ENCODE results near the gene BOD1L1.
A peak's percentile ranks its signal among the peaks of the same experiment; 100 is the strongest.

Gene BOD1L1

DNA sequence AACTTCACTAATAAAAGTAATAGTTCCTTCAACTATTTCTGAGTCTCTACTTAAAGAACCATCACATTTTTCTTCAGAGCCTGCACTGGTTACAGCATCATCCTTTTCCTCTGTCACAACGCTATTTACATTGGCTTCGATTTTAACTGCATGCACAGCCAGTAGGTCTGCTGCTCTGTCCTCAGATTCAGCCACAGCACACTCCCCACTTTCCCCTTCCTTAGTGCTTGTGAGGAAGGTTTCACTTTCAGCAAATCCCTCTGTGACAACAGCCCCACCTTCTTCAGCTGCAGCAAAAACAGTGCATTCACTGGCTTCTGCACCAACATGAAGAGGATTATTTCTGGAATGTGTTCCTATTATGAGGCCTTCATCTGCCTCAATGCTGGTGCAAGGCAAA lies 25.7 kb downstream of the BOD1L1 start:
- no peak overlapping the region for H3K4me3 ChIP-seq (ENCODE audit: low read depth, low read length)
- TF ChIP-seq CTCF (IDR thresholded peaks at IDR 0.05; ENCODE audit: borderline replicate concordance, insufficient read depth, low read depth, low read length): no peak

GRCh38 chr4:13601048-13601447 lies 26.5 kb downstream of the BOD1L1 start:
- no peak for TF ChIP-seq CTCF (IDR thresholded peaks at IDR 0.05; ENCODE audit: borderline replicate concordance, insufficient read depth, low read depth, low read length)

DNA sequence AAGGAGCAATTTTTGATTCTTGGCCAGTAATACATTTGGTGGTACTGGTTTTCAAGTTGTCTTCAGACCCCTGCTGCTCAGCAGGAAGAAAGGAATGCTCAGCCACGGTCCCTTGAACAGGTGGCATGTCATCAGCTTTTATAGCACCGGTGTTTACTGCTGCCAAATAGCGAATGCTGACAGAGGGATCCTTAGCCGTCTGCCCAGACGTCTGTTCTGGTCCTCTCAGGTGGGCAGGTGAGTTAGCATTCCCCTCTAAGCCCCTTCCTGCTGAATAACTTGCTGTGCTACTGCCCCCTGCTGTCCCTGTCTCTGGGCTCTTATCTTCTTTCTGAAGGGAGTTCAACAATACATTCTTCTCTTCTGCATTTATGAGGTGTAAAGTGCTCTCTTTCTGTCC lies 28.4 kb downstream of the BOD1L1 start:
- TF ChIP-seq CTCF (IDR thresholded peaks at IDR 0.05; ENCODE audit: borderline replicate concordance, insufficient read depth, low read depth, low read length): 0 out of 2 replicates have a peak, but pooled peaks have one; percentile 20

More at GRCh38 chr4:13601048-13601447, 26.5 kb downstream of the BOD1L1 start:
- H3K4me3 ChIP-seq (ENCODE audit: low read depth, low read length): no peak overlapping the region

DNA sequence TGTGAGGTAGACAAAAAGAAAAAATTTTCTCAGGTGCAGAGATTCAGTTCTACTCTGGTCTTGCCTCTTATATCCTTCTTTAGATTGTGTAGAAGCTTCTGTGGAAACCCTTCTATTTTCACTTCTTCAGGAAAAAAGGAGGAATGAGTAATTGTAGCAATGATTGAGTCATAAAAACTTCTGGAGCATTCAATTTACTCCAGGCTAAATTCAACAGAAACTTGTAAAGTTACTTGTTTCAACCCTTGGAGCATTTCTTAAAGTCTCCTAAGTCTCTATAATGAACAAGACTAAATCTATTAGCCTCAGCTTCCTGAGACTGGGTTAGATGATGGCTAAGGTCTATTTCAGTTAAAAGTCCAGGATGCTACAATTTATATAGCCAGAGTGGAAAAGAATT lies 29.9 kb downstream of the BOD1L1 start:
- no peak for TF ChIP-seq CTCF (IDR thresholded peaks at IDR 0.05; ENCODE audit: borderline replicate concordance, insufficient read depth, low read depth, low read length)
- H3K4me3 ChIP-seq (ENCODE audit: low read depth, low read length): no peak overlapping the region

More for the DNA sequence above, 28.4 kb downstream of the BOD1L1 start:
- no peak overlapping the region for H3K4me3 ChIP-seq (ENCODE audit: low read depth, low read length)

- TF ChIP-seq CTCF (IDR thresholded peaks at IDR 0.05; ENCODE audit: borderline replicate concordance, insufficient read depth, low read depth, low read length): no peak
- no peak overlapping the region for H3K4me3 ChIP-seq (ENCODE audit: low read depth, low read length)
Observed at GRCh38 chr4:13597141-13597540, 30.4 kb downstream of the BOD1L1 start.

GRCh38 chr4:13592220-13592619 lies 35.3 kb downstream of the BOD1L1 start:
- no peak for TF ChIP-seq CTCF (IDR thresholded peaks at IDR 0.05; ENCODE audit: borderline replicate concordance, insufficient read depth, low read depth, low read length)
- no peak overlapping the region for H3K4me3 ChIP-seq (ENCODE audit: low read depth, low read length)

DNA sequence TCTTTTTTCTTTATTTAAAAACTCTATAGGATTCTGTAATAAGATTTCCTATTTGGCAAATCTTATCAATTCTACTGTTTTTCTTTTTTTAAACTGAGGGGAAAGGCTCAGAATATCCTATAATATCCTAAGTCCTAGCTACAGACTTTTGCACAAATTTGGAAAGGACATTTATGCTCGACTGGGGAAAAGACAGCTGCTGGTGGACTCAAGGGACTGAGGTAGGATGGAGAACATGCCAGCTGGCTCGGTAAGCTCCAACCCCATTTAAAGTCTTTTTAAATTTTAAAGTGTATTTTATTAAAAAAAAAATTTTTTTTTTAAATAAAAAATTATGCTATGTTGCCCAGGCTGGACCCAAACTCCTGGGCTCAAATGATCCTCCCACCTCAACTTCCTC lies 36.8 kb downstream of the BOD1L1 start:
- no peak for TF ChIP-seq CTCF (IDR thresholded peaks at IDR 0.05; ENCODE audit: borderline replicate concordance, insufficient read depth, low read depth, low read length)
- no peak overlapping the region for H3K4me3 ChIP-seq (ENCODE audit: low read depth, low read length)

Data from GM12875 (cell line).